ENCODE results near the gene BTD. TPM values are rescaled to one million over a fixed set of nuclear protein-coding genes. Genes with fewer than 3 reads are reported as not detected.

BTD gene, protein sequence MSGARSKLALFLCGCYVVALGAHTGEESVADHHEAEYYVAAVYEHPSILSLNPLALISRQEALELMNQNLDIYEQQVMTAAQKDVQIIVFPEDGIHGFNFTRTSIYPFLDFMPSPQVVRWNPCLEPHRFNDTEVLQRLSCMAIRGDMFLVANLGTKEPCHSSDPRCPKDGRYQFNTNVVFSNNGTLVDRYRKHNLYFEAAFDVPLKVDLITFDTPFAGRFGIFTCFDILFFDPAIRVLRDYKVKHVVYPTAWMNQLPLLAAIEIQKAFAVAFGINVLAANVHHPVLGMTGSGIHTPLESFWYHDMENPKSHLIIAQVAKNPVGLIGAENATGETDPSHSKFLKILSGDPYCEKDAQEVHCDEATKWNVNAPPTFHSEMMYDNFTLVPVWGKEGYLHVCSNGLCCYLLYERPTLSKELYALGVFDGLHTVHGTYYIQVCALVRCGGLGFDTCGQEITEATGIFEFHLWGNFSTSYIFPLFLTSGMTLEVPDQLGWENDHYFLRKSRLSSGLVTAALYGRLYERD
- 9.3 and 9.7 TPM in 2 replicates for total RNA-seq

- H3K27me3 ChIP-seq (ENCODE audit: control insufficient read depth, insufficient read depth, low read length): no peaks in the 10 kb centered on the region
- DNase-seq (ENCODE audit: low read depth) (peak; percentile 98), FAIRE-seq (no peak)
- TF ChIP-seq, protein P1, sequence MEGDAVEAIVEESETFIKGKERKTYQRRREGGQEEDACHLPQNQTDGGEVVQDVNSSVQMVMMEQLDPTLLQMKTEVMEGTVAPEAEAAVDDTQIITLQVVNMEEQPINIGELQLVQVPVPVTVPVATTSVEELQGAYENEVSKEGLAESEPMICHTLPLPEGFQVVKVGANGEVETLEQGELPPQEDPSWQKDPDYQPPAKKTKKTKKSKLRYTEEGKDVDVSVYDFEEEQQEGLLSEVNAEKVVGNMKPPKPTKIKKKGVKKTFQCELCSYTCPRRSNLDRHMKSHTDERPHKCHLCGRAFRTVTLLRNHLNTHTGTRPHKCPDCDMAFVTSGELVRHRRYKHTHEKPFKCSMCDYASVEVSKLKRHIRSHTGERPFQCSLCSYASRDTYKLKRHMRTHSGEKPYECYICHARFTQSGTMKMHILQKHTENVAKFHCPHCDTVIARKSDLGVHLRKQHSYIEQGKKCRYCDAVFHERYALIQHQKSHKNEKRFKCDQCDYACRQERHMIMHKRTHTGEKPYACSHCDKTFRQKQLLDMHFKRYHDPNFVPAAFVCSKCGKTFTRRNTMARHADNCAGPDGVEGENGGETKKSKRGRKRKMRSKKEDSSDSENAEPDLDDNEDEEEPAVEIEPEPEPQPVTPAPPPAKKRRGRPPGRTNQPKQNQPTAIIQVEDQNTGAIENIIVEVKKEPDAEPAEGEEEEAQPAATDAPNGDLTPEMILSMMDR (IDR thresholded peaks at IDR 0.05; ENCODE audit: insufficient read depth, low read length, severe bottlenecking): peak; percentile 40
- H3K4me3 ChIP-seq (ENCODE audit: low read depth, low read length): peak within 1 kb of the TSS; percentile 78
- H3K36me3 ChIP-seq (ENCODE audit: control insufficient read depth, insufficient read depth, low read length): peaks cover 2% of the 10 kb centered on the region
Measured at GRCh38 chr3:15601399-15602145, at the start of gene BTD, which contains the start of gene HACL1. TSS of gene BTD (plus strand) at chr3:15601745. CDS start at chr3:15635440, 33,695 bp downstream. TSS of gene HACL1 (minus strand) at chr3:15601569. CDS start at chr3:15601463, 106 bp downstream.

GRCh38 chr3:15551902-15552301 lies 49.6 kb upstream of the BTD start:
- FAIRE-seq: no peak
- TF ChIP-seq, protein P1 (IDR thresholded peaks at IDR 0.05; ENCODE audit: insufficient read depth, low read length, severe bottlenecking): no peak

DNA sequence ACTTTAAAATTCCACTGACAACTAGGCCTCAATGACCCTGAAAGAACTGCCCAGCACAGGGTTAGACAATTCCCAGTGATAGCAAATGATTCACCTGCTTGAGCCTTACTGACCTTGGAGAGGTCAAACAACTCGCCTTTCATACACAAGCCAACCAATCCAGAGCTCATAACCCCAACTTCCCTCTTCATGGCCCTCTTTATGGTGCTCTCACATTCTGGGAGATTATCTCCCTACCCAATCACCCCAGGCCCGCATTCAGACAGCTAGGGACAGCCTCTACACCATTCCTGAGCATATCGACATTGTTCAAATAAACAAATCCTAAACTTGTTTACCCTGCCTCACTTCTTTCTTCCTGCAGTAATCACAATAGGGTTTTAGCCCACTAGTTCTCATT lies 47.8 kb upstream of the BTD start:
- FAIRE-seq (no peak), DNase-seq (ENCODE audit: low read depth) (no peak)
- Histone ChIP-seq H3K27me3 (ENCODE audit: control insufficient read depth, insufficient read depth, low read length) (no peaks in the 10 kb centered on the region), H3K4me3 (ENCODE audit: low read depth, low read length) (no peak overlapping the region), H3K36me3 (ENCODE audit: control insufficient read depth, insufficient read depth, low read length) (peaks cover 1% of the 10 kb centered on the region)
- TF ChIP-seq, protein P1 (IDR thresholded peaks at IDR 0.05; ENCODE audit: insufficient read depth, low read length, severe bottlenecking): no peak

More at GRCh38 chr3:15551902-15552301, 49.6 kb upstream of the BTD start:
- Histone ChIP-seq H3K36me3 (ENCODE audit: control insufficient read depth, insufficient read depth, low read length) (peaks cover 1% of the 10 kb centered on the region), H3K4me3 (ENCODE audit: low read depth, low read length) (no peak overlapping the region), H3K27me3 (ENCODE audit: control insufficient read depth, insufficient read depth, low read length) (no peaks in the 10 kb centered on the region)
- DNase-seq (ENCODE audit: low read depth): no peak

DNA sequence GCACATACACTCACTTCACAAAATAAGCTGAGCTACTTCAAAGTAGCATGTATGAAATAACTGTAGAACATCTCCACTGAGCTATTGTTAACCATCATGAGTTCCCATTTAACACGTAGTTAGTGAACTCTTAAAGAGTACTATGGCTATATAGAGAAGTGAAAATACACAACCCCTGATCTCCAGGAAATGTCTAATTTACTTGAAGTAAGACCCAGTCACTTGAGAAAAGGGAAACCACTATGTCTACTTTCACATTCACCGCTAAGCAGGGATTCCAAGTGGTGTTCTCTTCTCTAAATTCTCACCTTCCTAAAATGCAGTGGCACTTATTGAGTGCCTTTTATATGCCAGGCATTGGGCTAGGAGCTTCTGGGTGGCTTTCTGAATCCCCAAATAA lies 45.0 kb upstream of the BTD start:
- DNase-seq (ENCODE audit: low read depth) (no peak), FAIRE-seq (no peak)
- H3K4me3 ChIP-seq (ENCODE audit: low read depth, low read length): no peak overlapping the region
- no peaks in the 10 kb centered on the region for H3K27me3 ChIP-seq (ENCODE audit: control insufficient read depth, insufficient read depth, low read length)
- TF ChIP-seq, protein P1 (IDR thresholded peaks at IDR 0.05; ENCODE audit: insufficient read depth, low read length, severe bottlenecking): no peak
- peaks cover 1% of the 10 kb centered on the region for H3K36me3 ChIP-seq (ENCODE audit: control insufficient read depth, insufficient read depth, low read length)

GRCh38 chr3:15557511-15557946 lies 44.0 kb upstream of the BTD start:
- Histone ChIP-seq H3K27me3 (ENCODE audit: control insufficient read depth, insufficient read depth, low read length) (no peaks in the 10 kb centered on the region), H3K36me3 (ENCODE audit: control insufficient read depth, insufficient read depth, low read length) (peaks cover 1% of the 10 kb centered on the region), H3K4me3 (ENCODE audit: low read depth, low read length) (no peak overlapping the region)
- TF ChIP-seq, protein P1 (IDR thresholded peaks at IDR 0.05; ENCODE audit: insufficient read depth, low read length, severe bottlenecking): peak; percentile 45
- no peak for FAIRE-seq
- peak; percentile 92 for DNase-seq (ENCODE audit: low read depth)

Data from bronchial epithelial cell (primary cell).